ENCODE measurements around the gene AUTS2. TPM values are rescaled to one million over a fixed set of nuclear protein-coding genes. Genes with fewer than 3 reads are reported as not detected.
"Not testable (repeated sequence)": the region's sequence is repeated elsewhere in the genome, so short reads cannot be mapped to it uniquely, and the experiment has no call there.

AUTS2 gene
- total RNA-seq, 2 donors from 2014 or later, result 2.9 to 7.9 TPM

GRCh38 chr7:70729553-70730157 lies 1131.4 kb downstream of the AUTS2 start:
- DNase-seq; H3K4me1 Mint-ChIP-seq (ENCODE audit: low read depth); H3K36me3 Mint-ChIP-seq (ENCODE audit: insufficient read depth in 2 of 2); H3K27me3 Mint-ChIP-seq (ENCODE audit: low read depth); ATAC-seq (replicated peaks in 1 of 2); H3K27ac Mint-ChIP-seq; H3K4me3 Mint-ChIP-seq; H3K9me3 Mint-ChIP-seq: not testable (repeated sequence)

DNA sequence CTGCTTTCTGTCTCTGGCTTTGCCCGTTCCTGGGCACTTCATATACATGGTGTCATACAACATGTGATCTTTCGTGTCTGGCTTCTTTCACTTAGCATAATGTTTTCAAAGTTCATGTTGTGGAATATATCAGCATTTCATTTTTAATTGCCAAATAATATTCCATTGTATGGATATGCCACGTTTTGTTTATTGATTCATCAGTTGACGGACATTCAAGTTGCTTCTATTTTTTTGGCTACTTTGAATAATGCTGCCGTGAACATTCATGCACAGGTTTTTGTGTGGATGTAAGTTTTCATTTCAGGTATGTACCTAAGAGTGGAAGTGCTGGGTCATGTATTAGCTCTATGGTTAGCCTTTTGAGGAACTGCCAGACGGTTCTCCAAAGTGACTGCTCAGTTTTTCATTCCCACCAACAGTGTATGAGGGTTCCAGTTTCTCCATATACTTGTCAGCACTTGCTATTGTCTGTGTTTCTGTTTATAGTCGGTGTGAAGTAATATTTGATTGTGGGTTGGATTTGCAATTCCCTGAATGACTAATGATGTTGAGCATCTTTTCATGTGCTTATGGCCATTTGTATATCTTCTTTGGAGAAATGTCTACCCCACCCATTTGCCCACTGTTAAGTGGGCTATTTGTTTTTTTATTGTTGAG lies 1132.3 kb downstream of the AUTS2 start:
- Mint-ChIP-seq H3K27me3 (ENCODE audit: low read depth) (no peaks in the 10 kb centered on the region), H3K27ac (peak overlapping the region; percentile 15), H3K4me3 (no peak overlapping the region), H3K4me1 (ENCODE audit: low read depth) (no peaks in the 10 kb centered on the region), H3K36me3 (ENCODE audit: insufficient read depth in 2 of 2) (no peaks in the 10 kb centered on the region), H3K9me3 (peaks cover 0 to 2% of the 10 kb centered on the region in 2 donors)
- ATAC-seq (replicated peaks in 1 of 2) (no peak), DNase-seq (no peak)

DNA sequence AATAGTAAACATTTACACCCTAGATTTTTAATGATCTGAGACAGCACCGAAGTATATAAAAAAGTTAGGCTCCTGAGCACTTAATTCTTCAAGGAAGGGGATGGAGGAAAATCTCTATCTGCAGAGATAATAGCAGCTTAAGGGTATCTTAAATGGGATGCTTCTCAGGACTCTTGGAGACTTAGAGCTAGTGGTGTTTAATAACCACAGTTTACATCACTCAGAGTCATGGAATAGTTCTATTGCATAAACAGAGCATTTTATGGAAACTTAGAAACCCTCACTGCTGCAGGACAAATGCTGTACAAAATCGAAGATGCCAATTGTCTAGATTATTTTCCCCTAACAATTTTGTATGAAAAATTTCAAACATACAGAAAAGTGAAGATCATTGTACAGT lies 1134.8 kb downstream of the AUTS2 start:
- ATAC-seq (replicated peaks in 1 of 2) (no peak), DNase-seq (no peak)
- H3K9me3 Mint-ChIP-seq, result peaks cover 0 to 2% of the 10 kb centered on the region in 2 donors
- no peaks in the 10 kb centered on the region for H3K4me1 Mint-ChIP-seq (ENCODE audit: low read depth)
- H3K27ac Mint-ChIP-seq, result no peak overlapping the region
- no peaks in the 10 kb centered on the region for H3K27me3 Mint-ChIP-seq (ENCODE audit: low read depth)
- H3K36me3 Mint-ChIP-seq (ENCODE audit: insufficient read depth in 2 of 2), result no peaks in the 10 kb centered on the region
- no peak overlapping the region for H3K4me3 Mint-ChIP-seq

DNA sequence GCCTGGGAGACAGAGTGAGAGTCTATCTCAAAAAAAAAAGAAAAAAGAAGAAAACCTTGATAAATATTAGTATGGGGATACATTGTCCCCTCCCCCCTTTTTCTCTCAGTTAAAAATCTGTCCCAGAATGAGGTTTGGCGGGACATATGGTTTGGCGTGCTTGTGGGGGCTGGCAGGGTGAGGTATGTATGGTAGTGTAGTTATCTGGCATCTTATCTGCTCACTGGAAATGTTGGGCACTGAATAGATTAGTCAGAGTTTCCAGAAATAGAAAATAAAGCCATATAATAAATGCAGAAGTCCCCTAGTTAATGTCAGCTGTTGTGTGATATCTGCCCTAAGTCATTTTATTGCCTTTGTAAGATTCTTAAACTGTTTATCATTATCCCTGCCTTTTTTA lies 1136.1 kb downstream of the AUTS2 start:
- Mint-ChIP-seq H3K27me3 (ENCODE audit: low read depth) (no peaks in the 10 kb centered on the region), H3K27ac (no peak overlapping the region), H3K4me3 (peak overlapping the region in 1 of 2 donors; percentile 46), H3K9me3 (peaks cover 0 to 2% of the 10 kb centered on the region in 2 donors), H3K4me1 (ENCODE audit: low read depth) (peaks cover 4% of the 10 kb centered on the region), H3K36me3 (ENCODE audit: insufficient read depth in 2 of 2) (no peaks in the 10 kb centered on the region)
- ATAC-seq (replicated peaks in 1 of 2), result no peak
- DNase-seq, result no peak

DNA sequence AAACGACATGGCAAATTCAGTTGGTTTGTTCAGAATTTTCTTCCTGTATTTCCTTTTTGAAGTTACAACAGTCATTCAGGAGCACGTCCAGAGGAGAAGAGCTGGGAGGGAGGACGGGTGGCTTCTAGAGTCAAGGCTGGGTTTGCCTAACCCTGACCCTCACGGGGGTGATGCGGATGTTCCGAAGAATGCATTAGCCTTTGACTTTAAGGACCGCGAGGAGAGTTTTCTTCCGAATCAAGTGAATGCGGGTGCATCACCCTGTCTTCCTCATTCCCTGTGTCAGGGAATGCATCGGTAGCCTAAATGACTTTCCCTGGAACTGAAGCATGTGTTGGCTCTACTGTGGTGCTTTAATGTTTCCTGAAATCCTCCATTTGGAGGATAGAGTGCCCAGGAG lies 1137.0 kb downstream of the AUTS2 start:
- DNase-seq, result no peak
- Mint-ChIP-seq H3K27me3 (ENCODE audit: low read depth) (no peaks in the 10 kb centered on the region), H3K4me3 (no peak overlapping the region), H3K4me1 (ENCODE audit: low read depth) (peaks cover 4% of the 10 kb centered on the region), H3K27ac (no peak overlapping the region), H3K36me3 (ENCODE audit: insufficient read depth in 2 of 2) (no peaks in the 10 kb centered on the region), H3K9me3 (peaks cover 0 to under 1% of the 10 kb centered on the region in 2 donors)
- ATAC-seq (replicated peaks in 1 of 2), result no peak

- no peaks in the 10 kb centered on the region for H3K27me3 Mint-ChIP-seq (ENCODE audit: low read depth)
- DNase-seq, result no peak
- H3K4me1 Mint-ChIP-seq (ENCODE audit: low read depth), result peaks cover 4% of the 10 kb centered on the region
- peak overlapping the region in 1 of 2 donors; percentile 57 for H3K4me3 Mint-ChIP-seq
- H3K9me3 Mint-ChIP-seq, result no peaks in the 10 kb centered on the region
- ATAC-seq (replicated peaks in 1 of 2), result no peak
- no peak overlapping the region for H3K27ac Mint-ChIP-seq
- H3K36me3 Mint-ChIP-seq (ENCODE audit: insufficient read depth in 2 of 2), result no peaks in the 10 kb centered on the region
Observed at GRCh38 chr7:70736715-70737460, 1138.6 kb downstream of the AUTS2 start.

- Mint-ChIP-seq H3K27ac (no peak overlapping the region), H3K9me3 (no peaks in the 10 kb centered on the region), H3K4me1 (ENCODE audit: low read depth) (peaks cover 4% of the 10 kb centered on the region), H3K27me3 (ENCODE audit: low read depth) (no peaks in the 10 kb centered on the region), H3K4me3 (no peak overlapping the region), H3K36me3 (ENCODE audit: insufficient read depth in 2 of 2) (no peaks in the 10 kb centered on the region)
- DNase-seq (no peak), ATAC-seq (replicated peaks in 1 of 2) (no peak)
Observed at GRCh38 chr7:70738151-70738885, 1140.0 kb downstream of the AUTS2 start.

DNA sequence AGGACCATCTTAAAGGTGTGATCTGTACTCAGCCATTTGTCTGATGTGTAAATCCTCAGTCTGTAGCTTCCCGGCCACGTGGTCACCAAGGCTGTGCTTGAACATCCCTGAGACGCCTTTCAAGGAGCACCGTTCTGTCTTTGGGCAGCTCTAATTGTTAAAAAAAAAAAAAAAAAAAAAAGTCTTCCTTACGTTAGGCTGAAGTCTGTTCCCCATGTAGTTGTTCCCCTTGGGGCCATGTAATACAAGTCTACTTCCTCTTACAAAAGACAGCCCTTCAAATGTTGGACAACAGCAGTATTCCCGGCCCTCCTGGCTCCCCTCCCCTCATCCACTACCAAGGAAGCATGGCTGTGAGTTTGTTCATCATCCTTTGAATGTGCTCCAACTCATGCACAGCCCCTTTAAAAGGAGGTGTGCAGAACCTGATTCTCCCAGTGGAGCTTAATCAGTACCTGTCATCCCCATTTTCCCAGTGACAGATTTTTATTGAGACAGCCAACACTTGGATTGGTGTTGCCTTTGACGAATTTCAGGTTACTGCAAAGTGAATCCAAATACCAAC lies 1141.5 kb downstream of the AUTS2 start:
- H3K27ac Mint-ChIP-seq, result no peak overlapping the region

DNA sequence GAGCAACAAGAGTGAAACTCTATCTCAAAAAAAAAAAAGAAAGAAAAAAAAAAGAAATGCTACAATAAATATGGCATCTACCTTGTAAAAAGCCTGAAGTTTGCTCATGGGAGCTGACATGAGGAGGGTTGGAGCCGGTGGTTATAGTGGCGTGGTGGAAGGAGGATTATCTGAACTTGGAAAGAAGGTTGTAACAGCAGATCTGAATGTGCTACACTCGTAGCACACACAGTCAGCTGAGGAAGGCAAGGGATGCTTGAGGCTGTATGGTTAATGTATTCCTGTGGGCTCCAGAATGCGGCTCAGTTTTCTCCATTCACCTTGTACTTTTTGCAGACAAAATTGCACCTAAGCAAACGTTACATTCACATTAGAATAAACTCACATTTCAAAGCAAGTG lies 1143.4 kb downstream of the AUTS2 start:
- no peaks in the 10 kb centered on the region for H3K27me3 Mint-ChIP-seq (ENCODE audit: low read depth)
- H3K36me3 Mint-ChIP-seq (ENCODE audit: insufficient read depth in 2 of 2), result no peaks in the 10 kb centered on the region
- no peak overlapping the region for H3K27ac Mint-ChIP-seq
- no peak for DNase-seq
- no peak overlapping the region for H3K4me3 Mint-ChIP-seq
- ATAC-seq (replicated peaks in 1 of 2), result no peak
- no peaks in the 10 kb centered on the region for H3K9me3 Mint-ChIP-seq
- peaks cover 4% of the 10 kb centered on the region for H3K4me1 Mint-ChIP-seq (ENCODE audit: low read depth)

More for the DNA sequence above, 1141.5 kb downstream of the AUTS2 start:
- Mint-ChIP-seq H3K4me1 (ENCODE audit: low read depth) (peaks cover 4% of the 10 kb centered on the region), H3K4me3 (no peak overlapping the region), H3K36me3 (ENCODE audit: insufficient read depth in 2 of 2) (no peaks in the 10 kb centered on the region), H3K9me3 (no peaks in the 10 kb centered on the region), H3K27me3 (ENCODE audit: low read depth) (no peaks in the 10 kb centered on the region)
- no peak for DNase-seq
- ATAC-seq (replicated peaks in 1 of 2), result no peak

GRCh38 chr7:70743531-70744325 lies 1145.5 kb downstream of the AUTS2 start:
- no peak overlapping the region for H3K27ac Mint-ChIP-seq
- no peaks in the 10 kb centered on the region for H3K4me1 Mint-ChIP-seq (ENCODE audit: low read depth)
- no peak for DNase-seq
- no peaks in the 10 kb centered on the region for H3K27me3 Mint-ChIP-seq (ENCODE audit: low read depth)
- no peak for ATAC-seq (replicated peaks in 1 of 2)
- H3K36me3 Mint-ChIP-seq (ENCODE audit: insufficient read depth in 2 of 2), result no peaks in the 10 kb centered on the region
- no peaks in the 10 kb centered on the region for H3K9me3 Mint-ChIP-seq
- H3K4me3 Mint-ChIP-seq, result no peak overlapping the region

- DNase-seq (no peak), ATAC-seq (replicated peaks in 1 of 2) (no peak)
- Mint-ChIP-seq H3K4me1 (ENCODE audit: low read depth) (no peaks in the 10 kb centered on the region), H3K36me3 (ENCODE audit: insufficient read depth in 2 of 2) (no peaks in the 10 kb centered on the region), H3K4me3 (no peak overlapping the region), H3K27me3 (ENCODE audit: low read depth) (no peaks in the 10 kb centered on the region), H3K27ac (no peak overlapping the region), H3K9me3 (no peaks in the 10 kb centered on the region)
Observed at GRCh38 chr7:70744492-70744891, 1146.2 kb downstream of the AUTS2 start.

DNA sequence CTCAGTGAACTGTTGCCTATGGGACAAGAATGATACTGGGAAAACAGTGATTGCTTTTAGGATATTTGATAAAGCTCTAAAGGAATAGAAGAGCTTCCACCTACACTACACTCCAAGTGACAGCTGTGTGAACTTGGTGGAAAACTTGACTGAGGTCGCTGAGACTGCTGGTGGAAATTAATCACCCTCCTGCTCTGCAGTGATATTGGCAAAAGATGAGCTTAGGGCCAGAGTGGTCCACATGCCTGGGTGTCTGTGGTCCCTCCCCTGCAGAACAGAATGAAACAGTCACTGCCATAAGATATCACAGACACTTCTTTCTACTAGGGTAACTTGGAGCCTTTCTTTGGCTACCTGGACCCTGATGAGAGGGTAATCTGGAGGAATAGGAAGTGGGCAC lies 1151.6 kb downstream of the AUTS2 start:
- H3K27ac Mint-ChIP-seq, result no peak overlapping the region
- no peaks in the 10 kb centered on the region for H3K4me1 Mint-ChIP-seq (ENCODE audit: low read depth)

More for the DNA sequence above, 1151.6 kb downstream of the AUTS2 start:
- ATAC-seq (replicated peaks in 1 of 2) (no peak), DNase-seq (no peak)
- Mint-ChIP-seq H3K36me3 (ENCODE audit: insufficient read depth in 2 of 2) (no peaks in the 10 kb centered on the region), H3K9me3 (peaks cover 0 to 2% of the 10 kb centered on the region in 2 donors), H3K27me3 (ENCODE audit: low read depth) (no peaks in the 10 kb centered on the region), H3K4me3 (no peak overlapping the region)

All from activated T-cell treated with anti-CD3 and anti-CD28 coated beads, Interleukin-2, amount 50 U/mL, for 72 hours (primary cell).